ENCODE measurements around the gene TMTC4.

GRCh38 chr13:100657881-100658315 lies 16.7 kb downstream of the TMTC4 start:
- TF ChIP-seq ZFP3 (CRISPR knock-in tag; IDR thresholded peaks at IDR 0.05) (no peak), RARB (CRISPR knock-in tag; IDR thresholded peaks at IDR 0.05) (no peak), TOX (CRISPR knock-in tag; IDR thresholded peaks at IDR 0.05; ENCODE audit: borderline replicate concordance) (no peak)
- TF ChIP-seq, protein P1, sequence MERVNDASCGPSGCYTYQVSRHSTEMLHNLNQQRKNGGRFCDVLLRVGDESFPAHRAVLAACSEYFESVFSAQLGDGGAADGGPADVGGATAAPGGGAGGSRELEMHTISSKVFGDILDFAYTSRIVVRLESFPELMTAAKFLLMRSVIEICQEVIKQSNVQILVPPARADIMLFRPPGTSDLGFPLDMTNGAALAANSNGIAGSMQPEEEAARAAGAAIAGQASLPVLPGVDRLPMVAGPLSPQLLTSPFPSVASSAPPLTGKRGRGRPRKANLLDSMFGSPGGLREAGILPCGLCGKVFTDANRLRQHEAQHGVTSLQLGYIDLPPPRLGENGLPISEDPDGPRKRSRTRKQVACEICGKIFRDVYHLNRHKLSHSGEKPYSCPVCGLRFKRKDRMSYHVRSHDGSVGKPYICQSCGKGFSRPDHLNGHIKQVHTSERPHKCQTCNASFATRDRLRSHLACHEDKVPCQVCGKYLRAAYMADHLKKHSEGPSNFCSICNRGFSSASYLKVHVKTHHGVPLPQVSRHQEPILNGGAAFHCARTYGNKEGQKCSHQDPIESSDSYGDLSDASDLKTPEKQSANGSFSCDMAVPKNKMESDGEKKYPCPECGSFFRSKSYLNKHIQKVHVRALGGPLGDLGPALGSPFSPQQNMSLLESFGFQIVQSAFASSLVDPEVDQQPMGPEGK (CRISPR knock-in tag; IDR thresholded peaks at IDR 0.05; ENCODE audit: borderline replicate concordance) = no peak
